IMR-90 (cell line): ENCODE results near the gene TRIM24. TPM values are rescaled to one million over a fixed set of nuclear protein-coding genes. Genes with fewer than 3 reads are reported as not detected.

ENCODE experiments used
- ATAC-seq: fragments of 200-7000 bp; cut with Tn5 transposase; 2 replicates; pipeline ENCODE4 v1.9.1; 2020; ENCODE audit warnings: low read depth, mild to moderate bottlenecking, moderate library complexity
- BruUV-seq: library from RNA; stranded (reverse); fragments of 400-500 nt; replicated peaks from 2 replicates; lab custom pipeline; 2021; lab: Mats Ljungman, UMichigan
- CTCF ChIA-PET: fragments of 300-600 bp; formaldehyde crosslinking; extraction: SDS; loops from one replicate; lab custom pipeline; 2021; ENCODE audit warnings: antibody characterized with exemption; lab: Yijun Ruan, JAX
- POLR2A ChIA-PET: fragments of 300-600 bp; sonication (Branson Sonifier 250); formaldehyde crosslinking; loops from one replicate; lab custom pipeline; 2022; ENCODE audit warnings: antibody characterized with exemption; ENCODE audit not compliant: unreplicated experiment; lab: Charles Lee
- DNase-seq: peaks from one replicate; pipeline ENCODE4 v3.0.0; 2013
- H2AFZ ChIP-seq: replicated peaks from 2 replicates; pipeline ENCODE3; 2013; ENCODE audit warnings: low read length, mild to moderate bottlenecking; ENCODE audit not compliant: poor library complexity
- H2AK5ac ChIP-seq: 2 replicates; pipeline ENCODE4 v1.6.1; 2013; ENCODE audit warnings: low read depth, low read length, inconsistent platforms
- H2AK9ac ChIP-seq: replicated peaks from 2 replicates; pipeline ENCODE3; 2013; ENCODE audit warnings: mild to moderate bottlenecking, low read depth, low read length, moderate library complexity; ENCODE audit not compliant: poor library complexity
- H2BK120ac ChIP-seq: 2 replicates; pipeline ENCODE4 v1.6.1; 2013; ENCODE audit warnings: low read depth, low read length, inconsistent platforms
- H2BK15ac ChIP-seq: 3 replicates; pipeline ENCODE4 v1.6.1; 2013; ENCODE audit warnings: low read depth, low read length, inconsistent platforms
- H2BK20ac ChIP-seq: 2 replicates; pipeline ENCODE4 v1.6.1; 2013; ENCODE audit warnings: low read depth, mild to moderate bottlenecking, inconsistent platforms, low read length, moderate library complexity
- H2BK5ac ChIP-seq: 2 replicates; pipeline ENCODE4 v1.6.1; 2013; ENCODE audit warnings: mild to moderate bottlenecking, low read depth, low read length, inconsistent platforms; ENCODE audit not compliant: poor library complexity, severe bottlenecking
- H3K14ac ChIP-seq: replicated peaks from 2 replicates; pipeline ENCODE4 v1.6.1; 2013; ENCODE audit warnings: low read depth, low read length, inconsistent platforms
- H3K18ac ChIP-seq: 2 replicates; pipeline ENCODE4 v1.6.1; 2013; ENCODE audit warnings: low read depth, low read length, control low read depth
- H3K23ac ChIP-seq: 2 replicates; pipeline ENCODE4 v1.6.1; 2013; ENCODE audit warnings: low read depth, low read length, inconsistent platforms
- H3K27ac ChIP-seq: 2 replicates; pipeline ENCODE4 v1.5.1; 2013; ENCODE audit warnings: mild to moderate bottlenecking, control low read depth, low read length; ENCODE audit not compliant: insufficient read depth
- H3K27me3 ChIP-seq: 2 replicates; pipeline ENCODE4 v1.6.1; 2013; ENCODE audit warnings: low read length; ENCODE audit not compliant: control insufficient read depth, insufficient read depth
- H3K36me3 ChIP-seq: 2 replicates; pipeline ENCODE4 v1.6.1; 2013; ENCODE audit warnings: low read length, mixed read lengths; ENCODE audit not compliant: control insufficient read depth, insufficient read depth
- H3K4ac ChIP-seq: 2 replicates; pipeline ENCODE4 v1.6.1; 2013; ENCODE audit warnings: low read depth, low read length, inconsistent platforms
- H3K4me1 ChIP-seq: 2 replicates; pipeline ENCODE4 v1.6.1; 2013; ENCODE audit warnings: low read length, mixed read lengths; ENCODE audit not compliant: control insufficient read depth, insufficient read depth
- H3K4me2 ChIP-seq: 2 replicates; pipeline ENCODE4 v1.6.1; 2013; ENCODE audit warnings: low read depth, mild to moderate bottlenecking, control low read depth, low read length, moderate library complexity
- H3K4me3 ChIP-seq: 2 replicates; pipeline ENCODE4 v1.5.1; 2013; ENCODE audit warnings: low read depth, mild to moderate bottlenecking, control low read depth, low read length, moderate library complexity; ENCODE audit not compliant: insufficient read depth
- H3K56ac ChIP-seq: 2 replicates; pipeline ENCODE4 v1.6.1; 2013; ENCODE audit warnings: low read length, inconsistent platforms; ENCODE audit not compliant: insufficient read depth; ENCODE audit errors: extremely low read depth
- H3K79me1 ChIP-seq, 2 experiments: 2 replicates each; pipeline ENCODE4 v1.6.1; 2013; ENCODE audit warnings: low read length in 2 of 2, inconsistent platforms in 1 of 2, low read depth in 1 of 2
- H3K9ac ChIP-seq: 2 replicates; pipeline ENCODE4 v1.6.1; 2013; ENCODE audit warnings: low read depth, low read length, control low read depth
- H3K9me1 ChIP-seq: 2 replicates; pipeline ENCODE4 v1.6.1; 2013; ENCODE audit warnings: low read length, inconsistent platforms; ENCODE audit not compliant: insufficient read depth
- H3K9me3 ChIP-seq: 2 replicates; pipeline ENCODE4 v1.6.1; 2013; ENCODE audit warnings: low read length; ENCODE audit not compliant: control insufficient read depth, insufficient read depth
- H4K20me1 ChIP-seq: 2 replicates; pipeline ENCODE4 v1.6.1; 2013; ENCODE audit warnings: low read length, inconsistent platforms; ENCODE audit not compliant: insufficient read depth
- H4K5ac ChIP-seq: 2 replicates; pipeline ENCODE4 v1.6.1; 2013; ENCODE audit warnings: mild to moderate bottlenecking, low read depth, low read length, control low read depth
- H4K8ac ChIP-seq, 2 experiments: 2 replicates each; pipeline ENCODE4 v1.6.1; 2013; ENCODE audit warnings: low read depth in 2 of 2, low read length in 2 of 2, control low read depth in 1 of 2, inconsistent platforms in 1 of 2
- H4K91ac ChIP-seq: 2 replicates; pipeline ENCODE4 v1.6.1; 2013; ENCODE audit warnings: low read depth, low read length, inconsistent platforms; ENCODE audit not compliant: insufficient read depth
- BHLHE40 ChIP-seq: fragments of 150-350 bp; IDR thresholded peaks from 2 replicates; pipeline ENCODE4 v1.6.1; 2016; ENCODE audit warnings: mild to moderate bottlenecking, low read depth, low read length
- CEBPB ChIP-seq: IDR thresholded peaks from 2 replicates; pipeline ENCODE4 v1.6.1; 2012; ENCODE audit warnings: low read depth, low read length, improper control_type of control experiment
- CHD1 ChIP-seq: IDR thresholded peaks from 2 replicates; pipeline ENCODE4 v1.6.1; 2012; ENCODE audit warnings: low read depth, low read length, improper control_type of control experiment
- FOS ChIP-seq: fragments of 150-350 bp; IDR thresholded peaks from 2 replicates; pipeline ENCODE4 v1.6.1; 2016; ENCODE audit warnings: low read depth, low read length
- MAFK ChIP-seq: IDR thresholded peaks from 2 replicates; pipeline ENCODE4 v1.6.1; 2012; ENCODE audit warnings: low read depth, low read length, improper control_type of control experiment
- MAZ ChIP-seq: IDR thresholded peaks from 2 replicates; pipeline ENCODE4 v1.6.1; 2012; ENCODE audit warnings: low read depth, mild to moderate bottlenecking, low read length, improper control_type of control experiment, moderate library complexity, borderline replicate concordance
- MXI1 ChIP-seq: IDR thresholded peaks from 2 replicates; pipeline ENCODE4 v1.6.1; 2012; ENCODE audit warnings: low read depth, mild to moderate bottlenecking, low read length, moderate library complexity, borderline replicate concordance
- NFE2L2 ChIP-seq: fragments of 150-350 bp; IDR thresholded peaks from 2 replicates; pipeline ENCODE4 v1.6.1; 2016; ENCODE audit warnings: low read depth, mild to moderate bottlenecking, low read length
- POLR2A ChIP-seq: IDR thresholded peaks from 2 replicates; pipeline ENCODE4 v1.6.1; 2012; ENCODE audit warnings: mild to moderate bottlenecking, low read depth, low read length
- RAD21 ChIP-seq: IDR thresholded peaks from 2 replicates; pipeline ENCODE4 v1.6.1; 2012; ENCODE audit warnings: low read length, improper control_type of control experiment
- RCOR1 ChIP-seq: IDR thresholded peaks from 2 replicates; pipeline ENCODE4 v1.6.1; 2012; ENCODE audit warnings: mild to moderate bottlenecking, low read length, improper control_type of control experiment; ENCODE audit not compliant: insufficient replicate concordance
- RFX5 ChIP-seq: IDR thresholded peaks from 2 replicates; pipeline ENCODE4 v1.8.0; 2012; ENCODE audit warnings: low read depth, mild to moderate bottlenecking, low read length, moderate library complexity
- SMC3 ChIP-seq: fragments of 150-350 bp; IDR thresholded peaks from 2 replicates; pipeline ENCODE4 v1.6.1; 2016; ENCODE audit warnings: low read depth, mild to moderate bottlenecking, antibody characterized with exemption, low read length, moderate library complexity
- WGBS, 2 experiments: methylation state at CpG; one replicate each; pipeline versions ENCODE4 v1.1.5 to v1.1.7; 2013; ENCODE audit warnings: missing lambda C conversion rate in 2 of 2; ENCODE audit not compliant: insufficient read length in 1 of 2; ENCODE audit errors: extremely low coverage in 2 of 2; 5-methylcytosine and 5-hydroxymethylcytosine counted together
- dilution Hi-C: fragments of 300-500 bp; cut with HindIII; formaldehyde crosslinking; loops from one replicate; pipeline ENCODE4 v1.14.3; 2018; ENCODE audit warnings: low sequenced_read_pairs; ENCODE audit not compliant: unreplicated experiment
- in situ Hi-C: fragments of 300-500 bp; cut with MboI; formaldehyde crosslinking; loops from 3 replicates; pipeline ENCODE4 v1.14.3; 2019; ENCODE audit warnings: low sequenced_read_pairs, inconsistent platforms, mixed read lengths
- intact Hi-C: fragments of 100-400 bp; cut with micrococcal nuclease; formaldehyde crosslinking; loops from 2 replicates; pipeline ENCODE4 v1.10.0; 2022
- polyA plus RNA-seq, 3 experiments: library from polyadenylated mRNA; depleted of rRNA; stranded (reverse); fragments of >200 nt; gene quantifications; 2 replicates each; pipeline ENCODE4 v1.2.3, GENCODE V29; 2012; ENCODE audit warnings: low replicate concordance in 1 of 3
- total RNA-seq: library from RNA; depleted of rRNA; stranded (reverse); fragments of >200 nt; gene quantifications from 2 replicates; pipeline ENCODE4 v1.2.3, GENCODE V29; 2012
- TF ChIP-seq, protein P1 (sequence below): conservative IDR thresholded peaks from 2 replicates; pipeline ENCODE4 v1.5.1; 2012; ENCODE audit warnings: mild to moderate bottlenecking, low read depth, low read length, improper control_type of control experiment
- TF ChIP-seq, protein P2 (sequence below): fragments of 150-350 bp; IDR thresholded peaks from 2 replicates; pipeline ENCODE4 v1.6.1; 2017; ENCODE audit warnings: mild to moderate bottlenecking, antibody characterized with exemption, low read length, low read depth
- TF ChIP-seq, protein P3 (sequence below): fragments of 150-350 bp; IDR thresholded peaks from 2 replicates; pipeline ENCODE4 v1.6.1; 2016; ENCODE audit warnings: low read depth, mild to moderate bottlenecking, low read length, moderate library complexity, borderline replicate concordance

Gene TRIM24
- total and polyA plus RNA-seq, 2 of the 4 experiments (the other 2 are of a cell fraction), result 4.1 to 5.7 TPM

DNA sequence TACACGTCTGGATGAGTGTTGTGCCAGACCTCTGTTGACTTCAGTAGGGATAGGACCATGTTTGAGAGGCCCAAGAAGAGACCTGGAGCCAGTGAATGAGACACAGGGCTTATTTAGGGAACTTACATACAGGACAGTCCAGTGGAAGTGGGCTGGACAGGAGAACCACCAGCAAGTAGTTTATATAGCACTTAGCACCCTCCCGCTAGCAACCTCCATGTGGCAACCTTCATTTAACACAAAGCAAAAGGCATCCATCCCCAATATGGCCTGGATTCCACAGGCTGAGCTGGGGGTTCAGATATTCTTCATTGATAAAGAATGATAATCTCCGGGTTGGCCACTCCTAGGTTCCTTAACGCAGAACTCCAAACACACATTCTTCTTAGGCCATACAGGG lies 93.7 kb downstream of the TRIM24 start:
- H2BK20ac ChIP-seq, result no peak overlapping the region
- H3K23ac ChIP-seq, result no peak overlapping the region
- H3K9me3 ChIP-seq, result peaks cover 26% of the 10 kb centered on the region
- H3K9ac ChIP-seq, result no peak overlapping the region
- WGBS, 2 experiments, result no CpG with 5 or more reads among the region's 4 CpGs
- no peak overlapping the region for H4K91ac ChIP-seq
- no peak overlapping the region for H2AFZ ChIP-seq
- H2BK120ac ChIP-seq, result no peak overlapping the region
- DNase-seq (no peak), ATAC-seq (no peak)
- H3K4ac ChIP-seq, result no peak overlapping the region
- POLR2A ChIA-PET, result no interaction called here
- H3K14ac ChIP-seq, result no peak overlapping the region
- H3K9me1 ChIP-seq, result no peaks in the 10 kb centered on the region; the same call in 1 of the 2 replicates
- H2BK15ac ChIP-seq, result no peak overlapping the region
- no peaks in the 10 kb centered on the region for H3K4me1 ChIP-seq
- no peak overlapping the region for H4K8ac ChIP-seq
- no peak overlapping the region for H2AK9ac ChIP-seq
- BruUV-seq, result no TSS peak
- TF ChIP-seq CHD1, result no peak
- TF ChIP-seq MAZ, result no peak
- no peak for TF ChIP-seq POLR2A
- TF ChIP-seq, protein P1, sequence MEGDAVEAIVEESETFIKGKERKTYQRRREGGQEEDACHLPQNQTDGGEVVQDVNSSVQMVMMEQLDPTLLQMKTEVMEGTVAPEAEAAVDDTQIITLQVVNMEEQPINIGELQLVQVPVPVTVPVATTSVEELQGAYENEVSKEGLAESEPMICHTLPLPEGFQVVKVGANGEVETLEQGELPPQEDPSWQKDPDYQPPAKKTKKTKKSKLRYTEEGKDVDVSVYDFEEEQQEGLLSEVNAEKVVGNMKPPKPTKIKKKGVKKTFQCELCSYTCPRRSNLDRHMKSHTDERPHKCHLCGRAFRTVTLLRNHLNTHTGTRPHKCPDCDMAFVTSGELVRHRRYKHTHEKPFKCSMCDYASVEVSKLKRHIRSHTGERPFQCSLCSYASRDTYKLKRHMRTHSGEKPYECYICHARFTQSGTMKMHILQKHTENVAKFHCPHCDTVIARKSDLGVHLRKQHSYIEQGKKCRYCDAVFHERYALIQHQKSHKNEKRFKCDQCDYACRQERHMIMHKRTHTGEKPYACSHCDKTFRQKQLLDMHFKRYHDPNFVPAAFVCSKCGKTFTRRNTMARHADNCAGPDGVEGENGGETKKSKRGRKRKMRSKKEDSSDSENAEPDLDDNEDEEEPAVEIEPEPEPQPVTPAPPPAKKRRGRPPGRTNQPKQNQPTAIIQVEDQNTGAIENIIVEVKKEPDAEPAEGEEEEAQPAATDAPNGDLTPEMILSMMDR, result no peak
- TF ChIP-seq MXI1, result no peak
- no peak for TF ChIP-seq FOS
- no peak for TF ChIP-seq CEBPB
- TF ChIP-seq, protein P2, sequence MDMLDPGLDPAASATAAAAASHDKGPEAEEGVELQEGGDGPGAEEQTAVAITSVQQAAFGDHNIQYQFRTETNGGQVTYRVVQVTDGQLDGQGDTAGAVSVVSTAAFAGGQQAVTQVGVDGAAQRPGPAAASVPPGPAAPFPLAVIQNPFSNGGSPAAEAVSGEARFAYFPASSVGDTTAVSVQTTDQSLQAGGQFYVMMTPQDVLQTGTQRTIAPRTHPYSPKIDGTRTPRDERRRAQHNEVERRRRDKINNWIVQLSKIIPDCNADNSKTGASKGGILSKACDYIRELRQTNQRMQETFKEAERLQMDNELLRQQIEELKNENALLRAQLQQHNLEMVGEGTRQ, result no peak
- TF ChIP-seq RCOR1, result no peak
- no peak for TF ChIP-seq RAD21
- TF ChIP-seq SMC3, result no peak
- TF ChIP-seq RFX5, result no peak
- TF ChIP-seq, protein P3, sequence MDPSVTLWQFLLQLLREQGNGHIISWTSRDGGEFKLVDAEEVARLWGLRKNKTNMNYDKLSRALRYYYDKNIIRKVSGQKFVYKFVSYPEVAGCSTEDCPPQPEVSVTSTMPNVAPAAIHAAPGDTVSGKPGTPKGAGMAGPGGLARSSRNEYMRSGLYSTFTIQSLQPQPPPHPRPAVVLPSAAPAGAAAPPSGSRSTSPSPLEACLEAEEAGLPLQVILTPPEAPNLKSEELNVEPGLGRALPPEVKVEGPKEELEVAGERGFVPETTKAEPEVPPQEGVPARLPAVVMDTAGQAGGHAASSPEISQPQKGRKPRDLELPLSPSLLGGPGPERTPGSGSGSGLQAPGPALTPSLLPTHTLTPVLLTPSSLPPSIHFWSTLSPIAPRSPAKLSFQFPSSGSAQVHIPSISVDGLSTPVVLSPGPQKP, result no peak
- no peak for TF ChIP-seq NFE2L2
- no peak for TF ChIP-seq MAFK
- no peak for TF ChIP-seq BHLHE40
- intact Hi-C loops (no loop called here), in situ Hi-C loops (no loop called here), dilution Hi-C loops (no loop called here)
- no peaks in the 10 kb centered on the region for H3K79me1 ChIP-seq
- no peak overlapping the region for H2AK5ac ChIP-seq
- no peak overlapping the region for H2BK5ac ChIP-seq
- no peak overlapping the region for H3K4me3 ChIP-seq
- H4K20me1 ChIP-seq, result no peaks in the 10 kb centered on the region
- H3K27ac ChIP-seq, result no peak overlapping the region
- CTCF ChIA-PET, result no interaction called here
- H3K36me3 ChIP-seq, result peaks cover 33% of the 10 kb centered on the region
- H4K5ac ChIP-seq, result no peak overlapping the region
- no peak overlapping the region for H3K56ac ChIP-seq
- H3K18ac ChIP-seq, result no peak overlapping the region
- no peaks in the 10 kb centered on the region for H3K27me3 ChIP-seq
- H3K4me2 ChIP-seq, result no peak overlapping the region
